WERI-Rb-1 (cell line): Measurements from ENCODE around the gene PCSK6.

Experiments
- DNase-seq: peaks from one replicate; pipeline ENCODE4 v3.0.0-alpha.2; 2020
- H3K27ac ChIP-seq: fragments of 250-450 bp; sonication (Bioruptor Pico); 2 replicates; pipeline ENCODE4 v1.5.1; 2020; ENCODE audit warnings: mild to moderate bottlenecking, moderate library complexity
- H3K27me3 ChIP-seq: fragments of 250-450 bp; sonication (Bioruptor Pico); 2 replicates; pipeline ENCODE4 v1.5.1; 2021; ENCODE audit warnings: mild to moderate bottlenecking, low read depth, moderate library complexity; ENCODE audit not compliant: insufficient read depth, severe bottlenecking
- H3K36me3 ChIP-seq: fragments of 250-450 bp; sonication (Bioruptor Pico); 2 replicates; pipeline ENCODE4 v1.5.1; 2020; ENCODE audit warnings: mild to moderate bottlenecking, moderate library complexity
- H3K4me3 ChIP-seq: 2 replicates; pipeline ENCODE4 v1.5.1; 2011; ENCODE audit warnings: low read depth, mild to moderate bottlenecking, control low read depth, low read length
- H3K9me3 ChIP-seq: fragments of 250-450 bp; sonication (Bioruptor Pico); 2 replicates; pipeline ENCODE4 v1.5.1; 2021; ENCODE audit warnings: mild to moderate bottlenecking, moderate library complexity; ENCODE audit not compliant: severe bottlenecking
- CTCF ChIP-seq: IDR thresholded peaks from 2 replicates; pipeline ENCODE4 v1.5.1; 2011; ENCODE audit warnings: low read depth, mild to moderate bottlenecking, control low read depth, inconsistent platforms, low read length

The PCSK6 gene

GRCh38 chr15:101504866-101505609, 15.5 kb upstream of the PCSK6 start:
- Histone ChIP-seq H3K27ac (no peak overlapping the region), H3K36me3 (no peaks in the 10 kb centered on the region), H3K27me3 (no peaks in the 10 kb centered on the region), H3K9me3 (no peaks in the 10 kb centered on the region), H3K4me3 (no peak overlapping the region)
- TF ChIP-seq CTCF, result no peak
- no peak for DNase-seq

DNA sequence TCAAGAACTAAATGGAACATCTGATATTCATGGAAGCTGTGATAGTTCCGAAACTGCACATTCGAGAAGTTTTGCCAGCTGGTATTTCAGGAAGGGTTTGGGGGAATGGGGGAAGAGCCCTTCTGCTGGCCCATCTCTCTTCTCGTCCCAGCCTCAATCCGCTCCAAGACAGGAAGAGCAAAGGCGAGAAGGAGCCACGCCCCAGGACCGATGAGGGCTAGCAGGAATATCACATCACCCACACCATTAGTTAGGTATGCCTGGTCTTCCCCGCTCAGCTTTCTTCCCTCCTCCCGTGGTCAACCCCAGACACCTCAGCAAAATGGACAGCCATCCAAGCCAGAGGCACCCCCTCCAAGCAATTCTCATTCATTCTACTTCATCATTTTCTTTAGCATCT, 14.9 kb upstream of the PCSK6 start:
- Histone ChIP-seq H3K4me3 (no peak overlapping the region), H3K27ac (no peak overlapping the region), H3K36me3 (no peaks in the 10 kb centered on the region), H3K9me3 (no peaks in the 10 kb centered on the region), H3K27me3 (no peaks in the 10 kb centered on the region)
- TF ChIP-seq CTCF, result no peak
- no peak for DNase-seq

GRCh38 chr15:101503296-101503599, 13.7 kb upstream of the PCSK6 start:
- H3K4me3 ChIP-seq, result no peak overlapping the region
- H3K36me3 ChIP-seq, result no peaks in the 10 kb centered on the region
- H3K9me3 ChIP-seq, result no peaks in the 10 kb centered on the region
- no peak for TF ChIP-seq CTCF
- no peak overlapping the region for H3K27ac ChIP-seq
- H3K27me3 ChIP-seq, result no peaks in the 10 kb centered on the region
- no peak for DNase-seq

GRCh38 chr15:101502572-101503295, 13.2 kb upstream of the PCSK6 start:
- TF ChIP-seq CTCF, result no peak
- DNase-seq, result no peak
- Histone ChIP-seq H3K4me3 (no peak overlapping the region), H3K27me3 (no peaks in the 10 kb centered on the region), H3K36me3 (no peaks in the 10 kb centered on the region), H3K27ac (no peak overlapping the region), H3K9me3 (no peaks in the 10 kb centered on the region)

- H3K27ac ChIP-seq, result no peak overlapping the region
- peak; percentile 81 for DNase-seq
- no peaks in the 10 kb centered on the region for H3K9me3 ChIP-seq
- peak; percentile 86 for TF ChIP-seq CTCF
- no peaks in the 10 kb centered on the region for H3K27me3 ChIP-seq
- H3K4me3 ChIP-seq, result peak overlapping the region; percentile 33
- no peaks in the 10 kb centered on the region for H3K36me3 ChIP-seq
These were observed 12.3 kb upstream of the PCSK6 start for GRCh38 chr15:101501703-101502373.
